Stimulated activated CD8-positive, alpha-beta memory T cell treated with anti-CD3 and anti-CD28 coated beads, Interleukin-12 subunit alpha, Interleukin-12 subunit beta, amount 100 ng/mL, for 24 hours (primary cell): ENCODE results near the gene CLEC16A.

Experiments
- DNase-seq: peaks from one replicate; pipeline ENCODE4 v3.0.0-alpha.2; 2020; ENCODE audit errors: extremely low read depth

CLEC16A gene

DNA sequence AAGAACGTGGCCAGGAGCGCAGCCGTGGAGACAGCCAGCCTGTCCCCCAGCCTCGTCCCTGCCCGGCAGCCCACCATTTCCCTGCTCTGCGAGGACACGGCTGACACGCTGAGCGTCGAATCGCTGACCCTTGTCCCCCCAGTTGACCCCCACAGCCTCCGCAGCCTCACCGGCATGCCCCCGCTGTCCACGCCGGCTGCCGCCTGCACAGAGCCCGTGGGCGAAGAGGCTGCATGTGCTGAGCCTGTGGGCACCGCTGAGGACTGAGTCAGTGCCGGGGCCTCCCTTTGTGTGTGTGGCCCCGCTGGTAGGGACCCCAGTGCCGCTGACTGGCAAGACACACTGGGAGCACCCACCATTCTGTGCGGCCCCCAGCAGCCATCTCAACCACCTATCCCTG is 234.1 kb downstream of the CLEC16A start:
- DNase-seq = no peak

DNA sequence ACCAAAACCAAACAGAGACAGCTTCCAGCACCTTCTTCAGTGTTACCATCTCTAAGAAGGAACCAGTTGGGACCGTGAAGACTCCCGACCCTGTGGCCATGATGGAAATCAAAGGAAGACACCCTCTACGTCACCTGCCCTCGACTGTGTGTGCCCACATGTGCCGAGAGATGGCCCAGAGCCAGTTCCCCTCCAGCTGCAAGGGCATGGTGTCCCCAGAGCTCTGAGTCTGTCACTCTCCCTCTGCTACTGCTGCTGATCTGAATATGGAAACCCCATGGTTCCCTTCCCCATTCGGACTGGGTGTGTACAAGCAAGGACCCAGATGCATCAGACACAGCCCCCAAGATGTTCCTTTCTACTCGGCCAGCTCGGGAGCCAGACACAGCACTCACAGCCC is 235.2 kb downstream of the CLEC16A start:
- no peak for DNase-seq

DNA sequence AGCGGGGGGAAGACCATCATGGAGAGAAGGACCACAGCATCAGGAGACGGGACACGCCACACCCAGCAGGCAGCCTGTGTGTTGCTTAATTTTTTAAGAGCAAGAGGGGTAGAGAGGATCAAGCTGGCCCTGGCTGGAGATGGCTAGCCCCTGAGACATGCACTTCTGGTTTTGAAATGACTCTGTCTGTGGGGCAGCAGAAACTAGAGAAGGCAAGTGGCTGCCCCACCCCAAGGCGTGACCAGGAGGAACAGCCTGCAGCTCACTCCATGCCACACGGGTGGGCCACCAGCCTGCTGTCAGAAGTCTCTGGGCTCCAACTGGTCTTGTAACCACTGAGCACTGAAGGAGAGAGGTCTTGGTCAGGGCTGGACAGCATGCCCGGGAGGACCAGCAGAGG is 236.1 kb downstream of the CLEC16A start:
- DNase-seq = no peak

DNA sequence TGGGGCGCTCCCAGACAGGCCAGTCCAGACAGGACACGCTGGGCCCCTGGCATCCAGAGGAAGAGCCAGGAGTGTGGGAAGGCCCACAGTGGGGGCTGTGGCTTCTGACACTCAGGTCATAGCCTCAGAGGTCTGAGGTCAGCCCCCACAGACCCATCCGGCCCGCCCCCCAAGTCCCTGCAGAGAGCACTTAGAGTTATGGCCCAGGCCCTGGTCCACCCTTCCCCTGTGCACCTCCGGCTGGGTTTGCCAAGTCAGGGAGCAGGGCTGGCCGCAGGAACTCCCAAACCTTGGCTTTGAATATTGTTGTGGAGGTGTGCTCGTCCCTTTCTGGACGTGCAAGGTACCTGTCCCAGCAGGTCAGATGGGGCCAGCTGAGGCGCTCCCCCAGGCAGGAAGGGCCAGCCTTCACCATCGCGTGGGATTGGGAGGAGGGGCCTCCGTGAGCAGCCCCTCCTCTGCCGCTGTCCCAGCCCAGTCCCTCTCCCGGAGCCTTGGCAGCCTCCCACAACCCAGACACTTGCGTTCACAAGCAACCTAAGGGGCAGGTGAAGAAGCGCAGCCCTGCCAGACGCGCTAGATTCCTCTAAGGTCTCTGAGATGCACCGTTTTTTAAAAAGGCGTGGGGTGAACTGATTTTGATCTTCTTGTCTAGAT is 237.0 kb downstream of the CLEC16A start:
- DNase-seq = no peak

DNA sequence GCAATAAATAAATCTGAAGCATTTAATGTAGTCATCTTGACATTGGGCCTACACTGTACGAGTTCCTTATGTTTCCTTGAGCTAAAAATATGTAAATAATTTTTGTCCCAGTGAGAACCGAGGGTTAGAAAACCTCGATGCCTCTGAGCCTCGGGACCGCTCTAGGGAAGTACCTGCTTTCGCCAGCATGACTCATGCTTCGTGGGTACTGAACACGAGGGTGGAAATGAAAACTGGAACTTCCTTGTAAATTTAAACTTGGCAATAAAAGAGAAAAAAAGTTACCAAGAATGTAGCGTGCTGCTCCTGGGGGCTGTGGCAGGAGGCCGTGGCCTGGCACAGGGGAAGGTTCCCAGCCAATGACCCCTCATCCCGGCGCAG is 237.5 kb downstream of the CLEC16A start:
- no peak for DNase-seq

DNA sequence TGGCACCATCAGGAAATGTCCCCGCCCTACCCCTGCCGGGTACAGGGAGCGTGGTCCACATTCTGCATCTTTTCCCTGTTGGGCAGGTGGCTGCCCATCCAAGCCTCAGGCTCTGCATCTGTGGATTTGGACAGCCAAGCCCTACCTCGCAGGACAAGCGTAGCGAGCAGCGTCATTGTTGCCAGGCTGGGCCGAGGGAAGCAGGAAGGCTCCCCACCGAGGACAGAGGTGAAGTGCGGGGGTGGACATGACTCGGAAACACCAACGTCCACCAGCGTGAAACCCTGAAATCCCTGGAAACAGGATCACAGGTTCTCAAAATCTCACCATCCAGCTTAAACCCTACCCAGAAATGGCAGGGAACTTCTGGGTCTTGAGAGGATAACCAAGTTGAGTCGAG is 238.0 kb downstream of the CLEC16A start:
- no peak for DNase-seq

DNA sequence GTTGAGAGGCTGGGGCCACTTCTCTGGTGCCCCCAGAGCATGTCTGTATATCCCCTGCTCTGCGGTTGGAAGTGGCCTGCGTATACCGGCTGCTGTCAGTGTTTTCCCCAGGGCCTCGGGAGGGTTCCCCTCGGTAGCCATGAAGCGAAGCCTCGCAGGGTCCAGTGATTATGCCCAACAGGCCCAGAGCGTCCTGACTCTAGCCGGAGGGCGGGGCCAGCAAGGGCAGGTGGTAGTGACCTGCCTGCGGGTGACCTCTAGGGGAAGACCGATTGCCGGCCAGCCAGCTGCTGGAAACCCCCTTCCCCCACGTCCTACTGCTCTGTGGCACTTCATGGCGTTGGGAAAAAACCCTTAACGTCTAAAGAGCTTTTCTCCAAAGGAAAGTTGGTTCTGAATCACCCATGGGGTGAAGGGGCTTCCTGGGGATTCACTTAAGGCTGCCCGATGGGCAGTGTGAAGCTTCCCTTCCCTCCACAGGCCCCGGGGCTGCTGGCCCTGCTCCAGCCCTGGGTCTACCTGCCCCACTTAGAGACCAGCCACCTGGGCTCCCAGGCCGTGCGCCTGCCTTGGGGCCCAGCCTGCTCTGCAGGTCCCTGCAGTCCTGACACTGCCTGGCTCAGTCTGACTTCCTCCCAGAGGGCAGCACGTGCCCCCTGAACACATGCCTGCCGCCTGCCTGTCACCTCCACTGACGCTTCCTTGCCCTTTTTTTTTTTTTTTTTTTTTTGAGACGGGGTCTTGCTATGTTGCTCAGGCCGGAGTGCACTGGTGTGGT is 238.9 kb downstream of the CLEC16A start:
- no peak for DNase-seq

DNA sequence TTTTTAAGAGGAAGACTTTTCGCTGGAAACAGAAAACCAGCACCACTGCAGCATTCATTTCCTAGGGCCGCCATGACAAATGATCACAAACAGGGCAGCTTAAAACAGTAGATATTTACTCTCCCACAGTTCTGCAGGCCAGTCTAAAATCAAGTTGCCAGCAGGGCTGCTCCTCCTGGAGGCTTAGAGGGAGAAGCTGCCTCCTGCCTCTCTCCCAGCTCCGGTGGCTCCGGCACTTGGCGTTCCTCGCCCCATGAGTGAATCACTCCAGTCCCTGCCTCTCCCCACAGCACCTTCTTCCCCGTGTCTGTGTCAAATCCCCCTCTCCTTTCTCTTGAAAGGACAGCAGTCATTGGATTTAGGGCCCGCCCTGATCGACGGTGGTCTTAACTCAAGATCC is 239.6 kb downstream of the CLEC16A start:
- DNase-seq = no peak

DNA sequence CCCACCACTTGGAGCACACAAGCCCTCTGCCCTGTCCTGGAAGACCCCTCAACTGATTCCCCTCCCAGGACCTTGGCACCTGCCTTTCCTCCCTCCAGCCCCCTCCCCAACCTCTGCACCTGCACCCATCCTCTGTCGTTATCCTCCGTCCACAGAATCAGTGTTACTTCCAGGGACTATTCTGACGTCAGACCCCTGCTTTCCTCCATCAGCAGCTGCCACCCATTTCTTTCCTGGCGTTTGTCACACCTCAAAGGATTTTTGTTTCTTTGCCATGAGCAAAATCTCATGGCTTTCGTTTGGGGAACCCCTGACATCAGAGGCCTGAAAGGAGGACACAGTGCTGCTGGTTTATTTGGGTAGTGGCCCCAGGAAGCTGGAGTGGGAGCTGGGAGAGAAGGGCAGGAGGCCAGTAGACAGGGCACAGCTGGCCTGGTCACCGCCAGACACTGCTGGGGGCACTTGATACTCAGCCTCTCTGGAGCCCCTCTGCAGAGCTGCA is 243.2 kb downstream of the CLEC16A start:
- DNase-seq = no peak

DNA sequence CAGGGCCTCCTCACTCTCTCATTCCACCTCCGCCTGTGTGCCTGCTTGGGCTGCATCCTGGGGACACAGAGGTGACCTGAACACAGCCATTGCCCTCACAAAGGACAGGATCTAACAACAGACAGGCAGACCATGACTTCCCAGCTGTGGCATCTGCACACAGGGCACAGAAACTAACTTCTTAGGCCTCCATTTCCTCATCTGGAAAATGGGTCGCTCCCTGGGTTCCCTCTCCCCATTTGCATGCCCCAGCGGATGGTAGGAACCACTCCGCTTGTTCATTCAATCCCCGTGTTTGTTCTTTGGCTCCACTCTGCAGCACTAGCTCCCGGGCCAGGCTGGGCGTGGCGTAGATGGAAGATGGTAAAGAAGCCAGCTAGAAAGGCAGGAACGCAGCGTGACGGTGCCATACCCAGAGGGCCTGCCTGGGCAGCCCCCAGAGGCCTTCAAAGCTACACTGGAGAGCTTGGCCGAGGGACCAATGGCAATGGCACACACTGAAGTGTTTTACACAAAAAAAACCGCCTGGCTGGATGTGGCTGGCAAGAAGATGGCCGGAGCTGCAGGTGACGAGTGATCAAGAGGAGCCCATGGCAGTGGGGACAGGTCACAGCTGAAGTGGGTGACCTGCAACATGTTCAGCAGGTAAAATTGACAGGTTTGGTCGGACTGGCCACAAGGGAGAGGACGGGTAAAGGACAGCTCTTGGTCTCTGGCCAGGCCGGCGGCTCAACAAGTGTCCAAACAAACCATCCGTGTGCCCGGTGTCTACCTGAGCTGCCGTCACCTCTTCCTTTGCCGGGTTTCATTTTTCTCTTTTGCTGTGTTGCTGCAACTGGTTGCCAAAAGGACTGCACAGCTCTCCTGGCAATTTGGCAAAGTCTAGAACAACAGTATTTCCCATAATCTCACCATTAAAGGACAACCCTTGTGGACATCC is 244.7 kb downstream of the CLEC16A start:
- no peak for DNase-seq

DNA sequence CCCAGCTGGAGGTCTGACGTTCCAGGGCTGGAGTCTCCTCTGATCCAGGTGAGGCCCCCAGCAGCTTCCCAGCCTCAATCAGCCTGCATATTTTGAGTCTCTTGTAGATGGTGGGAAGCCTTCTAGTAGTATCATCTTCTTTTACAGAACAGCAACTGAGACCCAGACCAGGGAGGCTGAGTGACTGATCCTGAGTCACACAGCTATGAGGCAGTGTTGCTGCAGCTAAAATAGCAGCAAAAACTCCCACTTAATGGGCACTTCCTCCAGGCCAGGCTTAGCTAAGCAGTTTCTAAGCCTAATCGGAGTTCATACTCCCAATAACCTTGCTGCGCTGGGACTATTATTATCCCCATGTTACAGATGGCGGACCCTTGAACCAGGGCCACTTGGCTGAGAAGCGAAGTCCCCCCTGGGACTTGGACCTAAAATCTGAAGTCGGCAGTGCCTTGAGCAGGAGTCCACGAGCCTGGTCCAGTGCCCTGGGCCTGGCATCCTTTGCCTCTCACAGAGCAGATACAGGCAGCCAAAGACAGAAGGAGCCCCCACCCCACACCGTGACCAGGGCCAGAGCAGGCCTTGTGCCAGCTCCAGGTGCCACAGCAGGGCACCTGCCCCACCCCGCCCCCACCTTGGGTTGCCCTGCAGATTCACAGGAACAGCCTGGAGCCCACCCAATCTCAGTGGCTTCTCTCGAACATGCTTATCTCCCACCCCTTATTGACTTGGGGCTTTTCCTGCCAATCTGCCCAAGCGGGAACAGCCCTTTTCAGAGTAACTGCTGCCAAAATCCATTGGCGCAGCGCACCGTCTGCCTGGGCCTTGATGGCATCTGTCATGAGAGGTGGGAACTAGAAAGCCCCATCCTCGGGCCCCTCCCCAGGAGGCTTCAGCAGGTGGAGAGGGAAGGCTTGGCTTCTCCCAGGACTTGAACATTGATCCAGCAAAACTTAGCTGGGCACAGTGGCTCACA is 246.5 kb downstream of the CLEC16A start:
- no peak for DNase-seq

DNA sequence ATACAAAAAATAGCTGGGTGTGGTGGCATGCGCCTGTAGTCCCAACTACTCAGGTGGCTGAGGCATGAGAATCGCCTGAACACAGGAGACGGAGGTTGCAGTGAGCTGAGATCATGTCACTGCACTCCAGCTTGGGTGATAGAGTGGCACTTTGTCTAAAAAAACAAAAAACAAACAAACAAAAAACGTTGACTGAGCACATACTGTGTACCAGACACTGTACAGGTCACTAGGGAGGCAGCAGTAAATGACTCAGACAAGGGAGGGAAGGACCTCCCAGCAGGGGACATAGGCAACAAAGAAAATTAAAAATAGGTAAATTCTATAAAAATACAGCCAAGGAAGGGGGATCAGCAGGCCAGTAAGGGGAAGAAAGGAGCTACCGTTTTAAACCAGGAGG is 247.3 kb downstream of the CLEC16A start:
- no peak for DNase-seq

DNA sequence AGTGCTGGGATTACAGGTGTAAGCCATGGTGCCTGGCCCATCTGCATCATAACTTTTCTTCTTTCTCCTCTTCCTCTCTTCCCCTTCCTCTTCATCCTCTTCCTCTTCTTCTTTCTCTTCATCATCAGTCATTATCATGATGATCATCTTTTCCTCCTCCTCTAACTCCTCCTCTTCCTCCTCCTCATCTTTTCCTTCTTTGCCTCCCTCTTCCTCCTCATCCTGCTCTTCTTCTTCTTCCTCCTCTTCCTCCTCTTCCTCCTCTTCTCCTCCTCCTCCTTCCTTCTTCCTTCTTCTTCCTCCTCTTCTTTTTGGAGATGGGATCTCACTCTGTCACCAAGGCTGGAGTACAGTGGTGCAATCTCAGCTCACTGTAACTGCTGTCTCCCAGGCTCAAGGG is 249.1 kb downstream of the CLEC16A start:
- no peak for DNase-seq

DNA sequence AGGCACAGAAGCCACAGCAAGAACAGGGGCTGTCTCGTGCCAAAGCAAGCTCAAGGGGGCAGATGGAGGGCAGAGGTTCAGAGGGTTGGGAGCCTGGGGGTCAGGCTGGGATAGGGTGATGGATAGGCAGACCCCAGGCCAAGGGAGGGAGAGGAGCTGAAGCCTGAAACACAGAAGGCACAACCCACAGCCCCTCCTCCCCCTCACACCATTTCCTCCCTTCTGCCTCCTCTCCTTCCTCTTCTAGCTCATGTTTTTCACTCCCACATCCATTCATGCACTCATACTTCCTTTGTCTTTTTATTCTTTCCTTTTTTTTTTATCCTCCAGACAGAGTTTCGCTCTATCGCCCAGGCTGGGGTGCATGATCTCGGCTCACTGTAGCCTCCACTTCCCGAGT is 250.5 kb downstream of the CLEC16A start:
- no peak for DNase-seq

DNA sequence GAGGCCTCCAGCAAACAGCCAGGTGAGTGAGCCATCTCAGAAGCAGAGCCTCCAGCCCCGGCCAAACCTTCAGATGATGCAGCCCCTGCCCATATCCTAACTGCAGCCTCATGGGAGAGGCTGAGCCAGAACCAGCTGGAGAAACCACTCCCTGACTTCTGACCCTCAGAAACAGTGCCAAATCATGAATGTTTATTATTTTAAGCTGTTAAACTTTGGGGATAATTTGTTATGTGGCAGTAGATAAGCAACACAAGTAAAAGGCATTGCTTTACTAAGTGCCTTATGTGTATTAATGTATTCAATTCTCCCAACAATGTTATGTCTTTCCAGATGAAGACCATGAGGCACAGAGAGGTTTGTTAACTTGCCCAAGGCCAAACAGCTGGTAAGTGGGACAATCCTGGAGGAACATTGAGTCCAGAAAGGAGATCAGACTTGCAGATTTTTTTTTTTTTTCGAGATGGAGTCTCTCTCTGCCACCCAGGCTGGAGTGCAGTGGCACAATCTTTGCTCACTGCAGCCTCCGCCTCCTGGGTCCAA is 252.0 kb downstream of the CLEC16A start:
- no peak for DNase-seq

DNA sequence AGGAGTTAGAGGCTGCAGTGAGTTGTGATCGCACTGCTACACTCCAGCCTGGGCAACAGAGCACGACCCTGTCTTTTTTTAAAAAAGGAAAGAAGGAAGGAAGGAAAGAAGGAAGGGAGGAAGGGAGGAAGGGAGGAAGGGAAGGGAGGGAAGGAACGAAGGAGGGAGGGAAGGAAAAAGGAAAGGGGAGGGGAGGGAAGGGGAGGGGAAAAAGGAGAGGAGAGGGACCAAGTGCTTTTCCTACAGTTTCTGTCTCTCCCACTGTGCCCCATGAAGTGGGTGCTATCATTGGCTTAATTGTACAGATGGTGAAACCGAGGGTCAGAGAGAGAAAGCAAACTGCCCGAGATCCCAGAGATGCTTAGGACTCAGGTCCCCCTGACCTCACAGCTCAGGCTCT is 254.0 kb downstream of the CLEC16A start:
- DNase-seq = no peak

DNA sequence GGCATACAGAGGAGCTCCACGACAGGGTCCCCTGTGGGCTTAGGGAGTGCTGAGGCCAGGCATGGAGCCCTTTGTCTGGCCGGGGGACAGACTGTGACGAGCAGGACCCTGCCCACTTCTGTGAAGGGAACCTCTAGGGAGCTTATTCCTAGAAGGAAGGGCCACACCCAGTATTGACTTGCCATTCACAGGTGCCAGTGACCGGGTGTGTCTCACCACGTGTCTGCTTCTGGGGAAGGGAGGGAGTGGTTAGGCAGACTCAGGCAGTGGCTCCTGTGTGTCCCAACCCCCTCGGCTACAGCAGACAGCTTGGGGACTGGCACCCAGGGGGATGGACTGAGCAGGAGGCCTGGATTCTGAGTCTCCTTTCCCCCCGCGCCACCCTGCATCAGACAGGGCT is 254.5 kb downstream of the CLEC16A start:
- no peak for DNase-seq

DNA sequence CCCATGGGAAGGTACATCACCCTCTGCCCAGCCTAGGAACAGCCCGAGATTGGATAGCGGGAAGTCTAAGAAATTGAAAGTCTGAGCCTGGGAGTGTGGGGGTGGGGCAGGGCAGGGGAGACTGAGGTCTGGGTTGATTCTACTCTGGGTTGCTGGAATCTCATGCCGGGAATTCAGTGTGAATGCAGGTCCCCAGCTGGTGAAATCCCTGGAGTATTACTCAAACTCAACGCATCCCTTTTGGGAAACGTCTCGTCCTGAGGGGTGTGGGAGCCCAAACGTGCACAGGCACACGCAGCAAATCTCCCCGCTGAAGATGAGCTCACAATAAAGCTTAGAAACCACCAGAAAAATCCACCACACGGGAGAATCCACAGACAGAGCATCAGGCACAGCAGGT is 256.2 kb downstream of the CLEC16A start:
- DNase-seq = no peak

DNA sequence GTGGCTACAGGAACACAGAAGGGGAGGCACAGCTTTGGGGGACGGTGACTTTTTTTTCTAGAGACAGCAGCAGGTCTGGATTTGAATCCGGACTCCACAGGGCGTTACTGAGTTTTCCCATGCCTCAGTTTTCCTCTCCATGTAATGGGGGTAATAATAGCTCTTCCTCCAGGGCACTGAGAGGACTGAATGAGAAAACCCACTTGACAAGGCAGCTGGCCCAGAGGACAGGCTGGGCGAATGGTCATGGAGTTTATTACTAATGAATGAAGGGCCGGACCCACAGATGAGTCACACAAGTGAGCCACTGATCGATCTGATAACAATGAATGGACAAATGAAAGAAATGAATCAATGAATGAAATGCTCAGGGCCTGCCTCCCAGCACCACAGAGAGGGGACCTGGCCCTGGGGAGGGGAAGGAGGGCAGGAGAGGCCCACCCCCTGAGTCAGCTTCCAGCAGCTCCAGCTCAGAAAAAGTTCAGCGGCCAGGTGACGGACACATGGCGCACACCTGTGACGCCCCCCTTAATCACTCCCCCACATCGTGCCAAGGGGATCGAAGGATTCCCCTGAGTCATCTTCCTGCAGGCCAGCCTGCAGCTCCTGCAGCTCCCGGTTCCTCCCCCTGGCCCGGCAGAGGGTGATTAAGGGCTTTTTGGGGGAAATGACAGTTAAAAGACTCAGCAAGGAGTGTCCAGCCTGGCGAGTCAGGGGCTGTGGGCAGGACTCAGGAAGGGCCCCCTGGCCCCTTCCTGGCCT is 257.3 kb downstream of the CLEC16A start:
- no peak for DNase-seq
